HCT116 (cell line): Measurements from ENCODE around the gene NPTX1. TPM values are rescaled to one million over a fixed set of nuclear protein-coding genes. Genes with fewer than 3 reads are reported as not detected.

ENCODE experiments used
- ATAC-seq: fragments of 200-7000 bp; cut with Tn5 transposase; 2 replicates; pipeline ENCODE4 v1.9.1; 2020; ENCODE audit warnings: mild to moderate bottlenecking, moderate library complexity
- BruUV-seq: library from RNA; stranded (reverse); fragments of 400-500 nt; replicated peaks from 2 replicates; lab custom pipeline; 2021; lab: Mats Ljungman, UMichigan
- CTCF ChIA-PET: fragments of 300-600 bp; sonication (Branson Sonifier 250); formaldehyde crosslinking; loops from one replicate; lab custom pipeline; 2021; ENCODE audit warnings: antibody characterized with exemption; lab: Charles Lee
- POLR2A ChIA-PET: fragments of 300-600, 350-600 bp; sonication (Branson Sonifier 250); formaldehyde crosslinking; loops from one replicate; lab custom pipeline; 2021; ENCODE audit warnings: antibody characterized with exemption; lab: Charles Lee
- RAD21 ChIA-PET, 2 experiments: fragments of 300-600 bp; sonication (Branson Sonifier 250); formaldehyde crosslinking; loops; one replicate each; lab custom pipeline; 2023; ENCODE audit warnings: low total read pairs in 2 of 2; ENCODE audit not compliant: uncharacterized antibody in 2 of 2, unreplicated experiment in 2 of 2, low non-redundant PET in 1 of 2; lab: Charles Lee
- DNase-seq: peaks from one replicate; pipeline ENCODE4 v3.0.0-alpha.2; 2010; ENCODE audit warnings: low read depth, low spot score
- H2AFZ ChIP-seq: fragments of 200-600 bp; shearing (Covaris generic), sonication (generic); 2 replicates; pipeline ENCODE4 v1.6.1; 2017; ENCODE audit warnings: low read depth, mixed run types, mixed read lengths, antibody characterized with exemption, low read length; ENCODE audit not compliant: poor library complexity, severe bottlenecking
- H3K27ac ChIP-seq: 2 replicates; pipeline ENCODE4 v1.5.1; 2012; ENCODE audit warnings: low read depth, low read length
- H3K27me3 ChIP-seq: fragments of 200-600 bp; sonication (generic); 2 replicates; pipeline ENCODE4 v1.6.1; 2016; ENCODE audit warnings: mixed run types, low read length, mixed read lengths; ENCODE audit not compliant: insufficient read depth
- H3K36me3 ChIP-seq, 2 experiments: fragments of 200-500 bp in 1 of 2; fragments of 200-600 bp in 1 of 2; sonication (Bioruptor generic) in 1 of 2; sonication (generic) in 1 of 2; 2 replicates each; pipeline versions ENCODE4 v1.5.1 to v1.6.1; 2014 to 2016; ENCODE audit warnings: low read length in 2 of 2, inconsistent platforms in 1 of 2, mixed read lengths in 1 of 2, mixed run types in 1 of 2; ENCODE audit not compliant: insufficient read depth in 2 of 2, control insufficient read depth in 1 of 2
- H3K4me1 ChIP-seq, 2 experiments: fragments of 200-600 bp in 1 of 2; sonication (generic) in 1 of 2; 2 replicates each; pipeline versions ENCODE4 v1.5.1 to v1.6.1; 2012 to 2017; ENCODE audit warnings: low read length in 2 of 2, inconsistent platforms in 1 of 2, mild to moderate bottlenecking in 1 of 2, mixed read lengths in 1 of 2, mixed run types in 1 of 2, moderate library complexity in 1 of 2; ENCODE audit not compliant: insufficient read depth in 2 of 2, control insufficient read depth in 1 of 2
- H3K4me2 ChIP-seq: fragments of 200-600 bp; sonication (generic); 2 replicates; pipeline ENCODE4 v1.6.1; 2017; ENCODE audit warnings: mixed run types, low read length, mixed read lengths
- H3K4me3 ChIP-seq, 2 experiments: fragments of 200-600 bp in 1 of 2; sonication (generic) in 1 of 2; replicated peaks in 1 of 2; 2 replicates each; pipeline ENCODE4 v1.5.1; 2011 to 2016; ENCODE audit warnings: low read length in 2 of 2, control low read depth in 1 of 2, low read depth in 1 of 2, mild to moderate bottlenecking in 1 of 2, mixed read lengths in 1 of 2, mixed run types in 1 of 2
- H3K79me2 ChIP-seq: fragments of 200-600 bp; sonication (generic); 2 replicates; pipeline ENCODE4 v1.6.1; 2017; ENCODE audit warnings: mild to moderate bottlenecking, mixed run types, low read length, moderate library complexity, mixed read lengths; ENCODE audit not compliant: insufficient read depth
- H3K9ac ChIP-seq: fragments of 200-600 bp; sonication (generic); 2 replicates; pipeline ENCODE4 v1.6.1; 2016; ENCODE audit warnings: low read length, mixed read lengths
- H3K9me2 ChIP-seq: fragments of 200-600 bp; sonication (generic), shearing (Covaris generic); 2 replicates; pipeline ENCODE4 v1.6.1; 2017; ENCODE audit warnings: mixed run types, mild to moderate bottlenecking, moderate library complexity; ENCODE audit not compliant: insufficient read depth
- H3K9me3 ChIP-seq, 2 experiments: fragments of 200-500 bp in 1 of 2; fragments of 200-600 bp in 1 of 2; sonication (Bioruptor generic) in 1 of 2; sonication (generic) in 1 of 2; 2 replicates each; pipeline ENCODE4 v1.6.1; 2014 to 2017; ENCODE audit warnings: low read length in 2 of 2, mixed read lengths in 2 of 2, inconsistent platforms in 1 of 2, low read depth in 1 of 2, mild to moderate bottlenecking in 1 of 2, mixed run types in 1 of 2, moderate library complexity in 1 of 2; ENCODE audit not compliant: control insufficient read depth in 1 of 2, insufficient read depth in 1 of 2
- H4K20me1 ChIP-seq: fragments of 200-600 bp; sonication (generic), shearing (Covaris generic); 2 replicates; pipeline ENCODE4 v1.6.1; 2017; ENCODE audit warnings: mixed run types, mild to moderate bottlenecking, moderate library complexity; ENCODE audit not compliant: insufficient read depth
- EGR1 ChIP-seq: IDR thresholded peaks from 2 replicates; pipeline ENCODE4 v1.6.1; 2012; ENCODE audit warnings: low read depth
- EZH2 ChIP-seq: fragments of 200-600 bp; sonication (generic); IDR thresholded peaks from 2 replicates; pipeline ENCODE4 v1.6.1; 2017; ENCODE audit warnings: antibody characterized with exemption, mixed run types
- FOSL1 ChIP-seq: IDR thresholded peaks from 2 replicates; pipeline ENCODE4 v1.6.1; 2012; ENCODE audit warnings: low read depth
- POLR2AphosphoS5 ChIP-seq: IDR thresholded peaks from 2 replicates; pipeline ENCODE4 v1.6.1; 2011; ENCODE audit warnings: mild to moderate bottlenecking, low read depth, low read length, moderate library complexity
- RAD21 ChIP-seq: IDR thresholded peaks from 2 replicates; pipeline ENCODE4 v1.6.1; 2012; ENCODE audit warnings: low read depth, mild to moderate bottlenecking
- SIN3A ChIP-seq: IDR thresholded peaks from 2 replicates; pipeline ENCODE4 v1.6.1; 2012; ENCODE audit warnings: low read depth
- SP1 ChIP-seq: IDR thresholded peaks from 2 replicates; pipeline ENCODE4 v1.6.1; 2012; ENCODE audit warnings: low read depth
- SRF ChIP-seq: IDR thresholded peaks from 2 replicates; pipeline ENCODE4 v1.6.1; 2012; ENCODE audit warnings: low read depth
- YY1 ChIP-seq: IDR thresholded peaks from 2 replicates; pipeline ENCODE4 v1.6.1; 2011; ENCODE audit warnings: low read length, low read depth, moderate library complexity, mild to moderate bottlenecking; ENCODE audit not compliant: insufficient replicate concordance; ENCODE audit errors: extremely low read depth
- ZFX ChIP-seq: fragments of 450-650 bp; IDR thresholded peaks from 2 replicates; pipeline ENCODE4 v1.6.1; 2017
- ZNF274 ChIP-seq: fragments of 200-500 bp; sonication (Bioruptor generic); IDR thresholded peaks from 2 replicates; pipeline ENCODE4 v1.6.1; 2014; ENCODE audit warnings: mild to moderate bottlenecking, low read depth, low read length, inconsistent platforms
- intact Hi-C: fragments of 100-400 bp; cut with micrococcal nuclease; formaldehyde crosslinking; loops from 2 replicates; pipeline ENCODE4 v1.10.0; 2022
- total RNA-seq: library from RNA; stranded (reverse); gene quantifications from one replicate; pipeline ENCODE4 v1.2.1, GENCODE V29; 2021; ENCODE audit not compliant: unreplicated experiment
- TF ChIP-seq, protein P1 (sequence below): IDR thresholded peaks from 2 replicates; pipeline ENCODE4 v1.6.1; 2012; ENCODE audit warnings: low read depth
- TF ChIP-seq, protein P2 (sequence below), 3 experiments: fragments of 200-600 bp in 1 of 3; sonication (generic) in 1 of 3; IDR thresholded peaks in 2 of 3; conservative IDR thresholded peaks in 1 of 3; 2 replicates each; pipeline ENCODE4 v1.5.1; 2012 to 2017; ENCODE audit warnings: low read depth in 2 of 3, low read length in 2 of 3, antibody characterized with exemption in 1 of 3, borderline replicate concordance in 1 of 3, control low read depth in 1 of 3, mild to moderate bottlenecking in 1 of 3, mixed read lengths in 1 of 3, mixed run types in 1 of 3, moderate library complexity in 1 of 3; ENCODE audit not compliant: insufficient read depth in 1 of 3
- TF ChIP-seq, protein P3 (sequence below): IDR thresholded peaks from 2 replicates; pipeline ENCODE4 v1.6.1; 2012

The NPTX1 gene
- total RNA-seq, 1 experiment from 2014 or later: 0.15 TPM

DNA sequence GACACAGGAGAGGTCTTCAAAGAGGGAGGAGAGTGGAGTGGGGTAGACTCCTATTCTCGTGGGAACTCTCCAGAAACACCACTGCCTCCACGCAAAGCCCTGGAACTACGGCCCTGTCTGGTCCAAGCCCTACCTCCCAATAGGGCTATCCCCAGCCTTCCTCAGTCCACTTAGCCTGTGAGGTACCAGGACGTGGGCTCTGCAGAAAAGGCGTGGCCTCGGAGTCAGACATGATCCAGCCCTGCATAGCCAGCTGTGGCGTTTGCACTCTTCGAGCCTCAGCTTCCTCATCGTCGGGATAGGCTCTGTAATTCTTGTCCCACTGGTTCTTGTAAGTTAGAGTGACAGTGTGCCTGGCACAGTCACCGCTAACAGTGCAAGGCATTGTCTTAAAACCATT, 47.6 kb downstream of the NPTX1 start:
- Histone ChIP-seq H3K36me3 (no peaks in the 10 kb centered on the region), H3K9me3 (no peaks in the 10 kb centered on the region), H2AFZ (no peak overlapping the region), H3K27ac (no peak overlapping the region), H3K4me1 (no peaks in the 10 kb centered on the region), H3K4me3 (no peak overlapping the region), H3K9me2 (no peaks in the 10 kb centered on the region), H3K27me3 (no peaks in the 10 kb centered on the region), H3K79me2 (no peaks in the 10 kb centered on the region), H3K4me2 (no peak overlapping the region), H4K20me1 (no peaks in the 10 kb centered on the region), H3K9ac (no peak overlapping the region)
- DNase-seq (no peak), ATAC-seq (no peak)
- POLR2A ChIA-PET: no interaction called here
- CTCF ChIA-PET: interaction anchor here (1.3 to 2.5 kb wide), 3 partner anchors 190 to 673 kb away, joined by 3 to 35 read pairs (median 3); no protein-coding TSS in a partner anchor
- BruUV-seq: no TSS peak
- TF ChIP-seq, protein P1, sequence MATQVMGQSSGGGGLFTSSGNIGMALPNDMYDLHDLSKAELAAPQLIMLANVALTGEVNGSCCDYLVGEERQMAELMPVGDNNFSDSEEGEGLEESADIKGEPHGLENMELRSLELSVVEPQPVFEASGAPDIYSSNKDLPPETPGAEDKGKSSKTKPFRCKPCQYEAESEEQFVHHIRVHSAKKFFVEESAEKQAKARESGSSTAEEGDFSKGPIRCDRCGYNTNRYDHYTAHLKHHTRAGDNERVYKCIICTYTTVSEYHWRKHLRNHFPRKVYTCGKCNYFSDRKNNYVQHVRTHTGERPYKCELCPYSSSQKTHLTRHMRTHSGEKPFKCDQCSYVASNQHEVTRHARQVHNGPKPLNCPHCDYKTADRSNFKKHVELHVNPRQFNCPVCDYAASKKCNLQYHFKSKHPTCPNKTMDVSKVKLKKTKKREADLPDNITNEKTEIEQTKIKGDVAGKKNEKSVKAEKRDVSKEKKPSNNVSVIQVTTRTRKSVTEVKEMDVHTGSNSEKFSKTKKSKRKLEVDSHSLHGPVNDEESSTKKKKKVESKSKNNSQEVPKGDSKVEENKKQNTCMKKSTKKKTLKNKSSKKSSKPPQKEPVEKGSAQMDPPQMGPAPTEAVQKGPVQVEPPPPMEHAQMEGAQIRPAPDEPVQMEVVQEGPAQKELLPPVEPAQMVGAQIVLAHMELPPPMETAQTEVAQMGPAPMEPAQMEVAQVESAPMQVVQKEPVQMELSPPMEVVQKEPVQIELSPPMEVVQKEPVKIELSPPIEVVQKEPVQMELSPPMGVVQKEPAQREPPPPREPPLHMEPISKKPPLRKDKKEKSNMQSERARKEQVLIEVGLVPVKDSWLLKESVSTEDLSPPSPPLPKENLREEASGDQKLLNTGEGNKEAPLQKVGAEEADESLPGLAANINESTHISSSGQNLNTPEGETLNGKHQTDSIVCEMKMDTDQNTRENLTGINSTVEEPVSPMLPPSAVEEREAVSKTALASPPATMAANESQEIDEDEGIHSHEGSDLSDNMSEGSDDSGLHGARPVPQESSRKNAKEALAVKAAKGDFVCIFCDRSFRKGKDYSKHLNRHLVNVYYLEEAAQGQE: no peak
- TF ChIP-seq ZNF274: no peak
- TF ChIP-seq, protein P2, sequence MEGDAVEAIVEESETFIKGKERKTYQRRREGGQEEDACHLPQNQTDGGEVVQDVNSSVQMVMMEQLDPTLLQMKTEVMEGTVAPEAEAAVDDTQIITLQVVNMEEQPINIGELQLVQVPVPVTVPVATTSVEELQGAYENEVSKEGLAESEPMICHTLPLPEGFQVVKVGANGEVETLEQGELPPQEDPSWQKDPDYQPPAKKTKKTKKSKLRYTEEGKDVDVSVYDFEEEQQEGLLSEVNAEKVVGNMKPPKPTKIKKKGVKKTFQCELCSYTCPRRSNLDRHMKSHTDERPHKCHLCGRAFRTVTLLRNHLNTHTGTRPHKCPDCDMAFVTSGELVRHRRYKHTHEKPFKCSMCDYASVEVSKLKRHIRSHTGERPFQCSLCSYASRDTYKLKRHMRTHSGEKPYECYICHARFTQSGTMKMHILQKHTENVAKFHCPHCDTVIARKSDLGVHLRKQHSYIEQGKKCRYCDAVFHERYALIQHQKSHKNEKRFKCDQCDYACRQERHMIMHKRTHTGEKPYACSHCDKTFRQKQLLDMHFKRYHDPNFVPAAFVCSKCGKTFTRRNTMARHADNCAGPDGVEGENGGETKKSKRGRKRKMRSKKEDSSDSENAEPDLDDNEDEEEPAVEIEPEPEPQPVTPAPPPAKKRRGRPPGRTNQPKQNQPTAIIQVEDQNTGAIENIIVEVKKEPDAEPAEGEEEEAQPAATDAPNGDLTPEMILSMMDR (IDR thresholded peaks at IDR 0.05 in 2 of 3, conservative IDR thresholded peaks at IDR 0.05 in 1 of 3; ENCODE audit: borderline replicate concordance in 1 of 3, insufficient read depth in 1 of 3, low read depth in 2 of 3, low read length in 2 of 3): no peak
- TF ChIP-seq FOSL1: no peak
- TF ChIP-seq SIN3A: no peak
- no peak for TF ChIP-seq YY1
- TF ChIP-seq, protein P3, sequence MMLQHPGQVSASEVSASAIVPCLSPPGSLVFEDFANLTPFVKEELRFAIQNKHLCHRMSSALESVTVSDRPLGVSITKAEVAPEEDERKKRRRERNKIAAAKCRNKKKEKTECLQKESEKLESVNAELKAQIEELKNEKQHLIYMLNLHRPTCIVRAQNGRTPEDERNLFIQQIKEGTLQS: no peak
- no peak for TF ChIP-seq EZH2
- TF ChIP-seq POLR2AphosphoS5: no peak
- no peak for TF ChIP-seq ZFX
- TF ChIP-seq SRF: no peak
- no peak for TF ChIP-seq RAD21
- TF ChIP-seq SP1: no peak
- no peak for TF ChIP-seq EGR1
- RAD21 ChIA-PET: no interaction called here
- intact Hi-C loops: no loop called here
